Muscle of leg (tissue), 11 donors: ENCODE data around the gene USP36. TPM values are rescaled to one million over a fixed set of nuclear protein-coding genes. Genes with fewer than 3 reads are reported as not detected.
"Not testable (repeated sequence)": the region's sequence is repeated elsewhere in the genome, so short reads cannot be mapped to it uniquely, and the experiment has no call there.

Experiments
- DNase-seq: peaks from one replicate; pipeline ENCODE4 v3.0.0; 2013
- H3K27ac ChIP-seq: one replicate; pipeline ENCODE4 v1.5.1; 2013; ENCODE audit warnings: mild to moderate bottlenecking, low read length, control low read depth
- H3K27me3 ChIP-seq: one replicate; pipeline ENCODE4 v1.6.1; 2013; ENCODE audit warnings: low read length; ENCODE audit not compliant: control insufficient read depth, insufficient read depth
- H3K36me3 ChIP-seq: one replicate; pipeline ENCODE4 v1.6.1; 2013; ENCODE audit warnings: low read length; ENCODE audit not compliant: control insufficient read depth, insufficient read depth
- H3K4me1 ChIP-seq: one replicate; pipeline ENCODE4 v1.6.1; 2013; ENCODE audit warnings: low read length; ENCODE audit not compliant: control insufficient read depth, insufficient read depth
- H3K4me3 ChIP-seq: one replicate; pipeline ENCODE4 v1.5.1; 2013; ENCODE audit warnings: low read length, control low read depth
- H3K9me3 ChIP-seq: replicated peaks from 2 replicates; pipeline ENCODE4 v1.6.1; 2013; ENCODE audit warnings: low read depth, low read length; ENCODE audit not compliant: control insufficient read depth
- WGBS: methylation state at CpG from one replicate; pipeline ENCODE4 v1.1.5; 2013; ENCODE audit warnings: missing lambda C conversion rate; ENCODE audit not compliant: insufficient coverage; 5-methylcytosine and 5-hydroxymethylcytosine counted together
- polyA plus RNA-seq, 8 donors: library from polyadenylated mRNA; unstranded; fragments of 120-200 nt; gene quantifications; one replicate each; pipeline versions ENCODE4 v1.2.1 to v1.2.3, GENCODE V29; 2013; ENCODE audit warnings: inconsistent platforms in 1 of 8, low replicate concordance in 1 of 8; ENCODE audit not compliant: insufficient read length in 8 of 8, insufficient read depth in 1 of 8
- total RNA-seq: library from RNA; stranded (reverse); fragments of 120-200 nt; gene quantifications from one replicate; pipeline ENCODE4 v1.2.4, GENCODE V29; 2013

The USP36 gene
- total and polyA plus RNA-seq, 9 donors, result 17.8 to 36.8 (median 29.8) TPM

DNA sequence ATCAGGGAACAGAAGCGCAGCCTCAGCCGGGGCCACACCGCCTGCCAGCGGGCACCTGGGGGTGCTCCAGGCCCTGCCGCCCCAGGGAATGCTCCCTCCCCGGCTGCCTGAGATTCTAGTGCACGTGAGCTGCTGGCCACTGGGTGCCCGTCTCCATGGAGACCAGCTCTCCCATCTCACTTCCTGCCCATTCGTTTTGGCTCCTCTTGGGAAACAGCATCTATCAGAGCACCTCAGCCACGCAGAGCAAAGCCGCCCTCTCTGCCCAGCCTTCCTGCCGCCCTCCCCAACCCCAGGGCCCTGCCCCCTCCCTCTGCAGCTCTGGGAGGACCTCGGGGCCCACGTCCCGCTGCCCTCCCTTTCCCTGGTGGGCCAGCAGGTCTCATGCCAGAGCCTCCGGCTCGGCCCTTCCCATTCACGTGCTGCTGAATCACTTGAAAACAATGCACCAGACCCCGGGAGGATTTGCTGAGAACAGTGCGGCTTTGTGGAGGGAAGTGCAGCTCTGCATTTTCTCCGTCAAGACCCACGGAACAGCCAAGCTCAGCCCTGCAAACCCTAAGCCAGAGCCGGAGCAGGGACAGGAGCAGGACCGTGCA is 43.0 kb upstream of the USP36 start:
- no peaks in the 10 kb centered on the region for H3K9me3 ChIP-seq
- H3K36me3 ChIP-seq, result peaks cover 9% of the 10 kb centered on the region
- H3K4me3 ChIP-seq, result peak overlapping the region; percentile 16
- DNase-seq, result peak; percentile 97
- 4% methylated on average over 22 of the region's 24 CpGs for WGBS
- peaks cover 89% of the 10 kb centered on the region for H3K4me1 ChIP-seq
- H3K27ac ChIP-seq, result peak overlapping the region; percentile 96
- H3K27me3 ChIP-seq, result no peaks in the 10 kb centered on the region

DNA sequence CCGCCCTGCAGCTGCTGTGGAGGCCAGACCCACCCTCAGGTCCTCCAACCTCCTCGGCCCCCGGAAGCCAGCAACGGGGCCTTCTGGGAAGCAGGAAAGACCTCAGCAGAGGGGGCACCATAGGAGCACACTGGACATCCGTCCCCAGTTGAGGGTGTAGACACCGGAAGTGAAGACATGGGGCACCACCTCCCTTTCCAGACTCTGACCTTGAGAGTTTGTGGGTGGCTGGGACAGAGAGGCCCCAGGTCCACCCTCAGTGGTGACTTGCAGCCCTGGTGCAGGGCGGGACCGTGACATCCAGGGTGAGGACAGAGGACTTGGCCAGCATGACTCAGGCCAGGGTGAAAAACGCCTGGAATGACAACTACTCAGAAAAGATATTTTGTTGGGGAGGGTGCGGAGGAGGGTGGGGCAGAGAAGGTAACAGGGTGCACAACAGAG is 42.5 kb upstream of the USP36 start:
- Histone ChIP-seq H3K36me3 (peaks cover 9% of the 10 kb centered on the region), H3K4me1 (peaks cover 90% of the 10 kb centered on the region), H3K27ac (peak overlapping the region; percentile 96), H3K4me3 (peak overlapping the region; percentile 18), H3K9me3 (no peaks in the 10 kb centered on the region), H3K27me3 (no peaks in the 10 kb centered on the region)
- 20% methylated on average over 8 of the region's 10 CpGs for WGBS
- peak; percentile 93 for DNase-seq

DNA sequence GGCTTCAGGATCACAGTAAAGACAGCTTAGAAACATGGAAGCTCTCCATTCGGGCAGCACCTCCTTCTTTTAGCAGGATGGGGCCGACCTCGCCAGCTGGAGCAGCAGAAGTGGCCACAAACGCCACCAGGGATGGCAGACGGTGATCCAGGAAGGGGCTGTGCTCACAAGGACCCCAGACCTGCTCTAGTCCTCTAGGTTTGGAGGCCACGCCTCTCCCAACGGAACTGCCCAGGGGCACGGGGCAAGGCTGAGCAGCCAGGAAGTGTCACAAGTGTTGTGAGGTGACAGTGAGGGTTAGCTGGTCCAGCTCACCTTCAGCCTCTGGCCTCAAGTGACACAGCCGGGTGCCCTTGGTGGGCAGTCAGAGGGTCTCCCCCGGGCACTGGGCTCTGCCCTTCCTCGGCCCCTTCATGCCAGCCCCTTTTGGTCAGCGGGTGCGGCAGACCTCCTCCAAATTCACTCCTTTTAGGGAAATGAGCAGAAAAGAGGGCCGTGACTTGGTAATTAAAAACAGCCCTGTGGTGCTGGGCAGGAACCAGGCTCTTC is 42.0 kb upstream of the USP36 start:
- H3K4me1 ChIP-seq, result peaks cover 90% of the 10 kb centered on the region
- no peaks in the 10 kb centered on the region for H3K27me3 ChIP-seq
- no peaks in the 10 kb centered on the region for H3K9me3 ChIP-seq
- peak overlapping the region; percentile 96 for H3K27ac ChIP-seq
- H3K4me3 ChIP-seq, result no peak overlapping the region
- 21% methylated on average over 9 of the region's 14 CpGs for WGBS
- DNase-seq, result peak; percentile 63
- peaks cover 7% of the 10 kb centered on the region for H3K36me3 ChIP-seq

DNA sequence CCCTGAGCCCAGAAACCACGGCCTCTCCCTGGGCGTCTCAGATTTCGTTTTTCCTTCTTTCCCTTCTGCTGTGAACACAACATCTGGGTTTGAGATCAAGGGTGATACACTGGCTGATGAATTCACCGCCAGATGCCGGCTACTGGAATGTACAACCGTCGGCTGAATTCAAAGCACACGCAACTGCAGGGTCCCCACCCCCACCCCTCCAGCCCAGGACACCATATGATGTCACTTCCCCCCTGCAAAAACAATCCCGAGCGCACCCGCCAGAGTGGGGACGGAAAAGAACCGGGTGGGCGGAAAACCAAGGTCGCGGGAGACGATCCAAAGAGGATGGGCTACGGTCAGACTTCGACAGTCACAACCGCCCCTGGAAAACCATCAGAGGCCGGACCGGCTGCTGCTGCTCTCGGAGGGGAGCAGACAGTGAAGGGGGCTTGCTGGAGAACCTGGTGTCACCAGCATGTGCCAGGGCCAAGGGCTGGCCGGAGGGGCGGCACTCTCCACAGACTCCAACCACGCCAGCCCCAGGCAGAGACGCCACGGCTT is 39.1 kb upstream of the USP36 start:
- Histone ChIP-seq H3K36me3 (peaks cover 3% of the 10 kb centered on the region), H3K9me3 (no peaks in the 10 kb centered on the region), H3K27ac (peak overlapping the region; percentile 98), H3K27me3 (no peaks in the 10 kb centered on the region), H3K4me1 (peaks cover 86% of the 10 kb centered on the region), H3K4me3 (peak overlapping the region; percentile 9)
- WGBS, result 6% methylated on average over 18 of the region's 28 CpGs
- DNase-seq, result peak; percentile 97

DNA sequence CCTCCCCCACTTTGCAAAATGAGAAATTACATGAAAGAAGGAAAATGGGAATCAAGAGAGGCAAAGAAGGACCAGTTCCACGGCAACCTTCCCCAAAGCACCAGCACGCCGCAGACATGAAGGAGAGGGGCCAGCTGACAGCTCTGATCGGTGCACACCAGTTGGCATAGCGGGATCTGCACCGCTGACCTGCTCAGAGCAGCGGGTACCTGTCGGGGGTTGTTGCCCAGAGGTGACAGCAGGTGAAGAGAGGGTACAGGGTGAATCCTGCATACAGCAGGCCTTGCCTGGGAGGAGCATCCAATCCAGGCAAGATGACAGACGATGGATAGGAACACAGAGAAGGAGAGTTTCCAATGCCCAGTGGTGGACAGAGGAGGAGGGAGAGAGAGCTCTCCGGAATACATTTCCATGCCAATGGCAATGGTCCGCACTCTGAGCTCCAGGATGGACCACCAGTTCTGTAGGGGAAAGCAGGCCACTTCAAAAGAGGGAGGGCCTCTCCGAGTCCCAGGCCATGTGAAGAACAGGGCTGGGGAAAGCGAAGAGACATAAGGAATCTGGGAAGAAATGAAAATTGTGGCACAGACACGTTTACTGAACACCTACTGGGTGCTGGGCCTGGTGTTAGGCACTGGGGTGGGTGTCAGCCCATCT is 38.4 kb upstream of the USP36 start:
- H3K27ac ChIP-seq, result peak overlapping the region; percentile 98
- peaks cover 84% of the 10 kb centered on the region for H3K4me1 ChIP-seq
- no peak overlapping the region for H3K4me3 ChIP-seq
- peaks cover 3% of the 10 kb centered on the region for H3K36me3 ChIP-seq
- DNase-seq, result peak; percentile 62
- H3K27me3 ChIP-seq, result no peaks in the 10 kb centered on the region
- H3K9me3 ChIP-seq, result no peaks in the 10 kb centered on the region
- WGBS, result 43% methylated on average over 9 of the region's 14 CpGs

DNA sequence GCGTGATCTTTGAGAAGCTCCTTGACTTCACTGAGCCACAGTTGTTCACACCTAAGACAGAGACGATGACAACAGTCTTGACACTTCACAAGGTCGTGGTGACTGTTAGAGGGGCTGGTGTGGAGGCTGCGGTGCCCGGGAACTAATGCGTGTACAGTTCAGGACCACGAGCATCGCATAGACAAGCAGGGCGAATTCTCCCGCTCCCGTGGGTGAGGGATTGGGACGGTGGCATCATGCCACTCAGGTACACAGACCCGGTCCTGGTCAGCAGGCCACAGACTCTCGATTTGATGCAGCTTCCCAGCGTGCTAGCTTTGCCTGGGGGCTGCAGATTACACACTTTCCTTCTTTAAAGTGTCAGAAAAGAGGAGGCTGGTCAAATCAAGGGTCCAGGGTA is 37.6 kb upstream of the USP36 start:
- Histone ChIP-seq H3K27ac (peak overlapping the region; percentile 98), H3K4me1 (peaks cover 84% of the 10 kb centered on the region), H3K36me3 (peaks cover 3% of the 10 kb centered on the region), H3K9me3 (no peaks in the 10 kb centered on the region), H3K27me3 (no peaks in the 10 kb centered on the region), H3K4me3 (no peak overlapping the region)
- DNase-seq, result no peak
- WGBS, result 81% methylated on average over 10 of the region's 15 CpGs

DNA sequence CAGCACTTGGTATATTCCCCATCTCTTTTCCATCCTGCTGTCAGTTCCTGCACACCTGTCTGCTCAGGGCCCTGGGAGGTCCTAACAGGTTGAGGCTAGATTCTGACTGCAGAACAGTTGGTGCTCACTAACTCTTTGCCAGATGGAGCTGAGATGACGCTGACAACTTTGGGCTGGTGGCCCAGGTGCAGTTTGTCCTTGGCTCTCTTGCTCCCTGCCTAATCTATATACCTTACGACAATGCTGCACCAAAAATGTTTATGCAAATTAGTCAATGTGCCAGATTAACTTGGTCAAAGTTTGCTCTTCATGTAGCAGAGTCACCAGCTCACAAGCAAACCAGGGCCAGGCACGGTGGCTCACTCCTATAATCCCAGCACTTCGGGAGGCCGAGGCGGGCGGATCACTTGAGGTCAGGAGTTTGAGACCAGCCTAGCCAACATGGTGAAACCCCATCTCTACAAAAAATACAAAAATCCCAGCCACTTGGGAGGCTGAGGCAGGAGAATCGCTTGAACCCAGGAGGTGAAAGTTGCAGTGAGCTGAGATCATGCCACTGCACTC is 36.4 kb upstream of the USP36 start:
- not testable (repeated sequence) for H3K4me3 ChIP-seq, H3K27ac ChIP-seq, H3K27me3 ChIP-seq, H3K9me3 ChIP-seq, DNase-seq
- Histone ChIP-seq H3K4me1 (peaks cover 77% of the 10 kb centered on the region), H3K36me3 (peaks cover 13% of the 10 kb centered on the region)
- WGBS, result 82% methylated on average over 3 of the region's 8 CpGs

DNA sequence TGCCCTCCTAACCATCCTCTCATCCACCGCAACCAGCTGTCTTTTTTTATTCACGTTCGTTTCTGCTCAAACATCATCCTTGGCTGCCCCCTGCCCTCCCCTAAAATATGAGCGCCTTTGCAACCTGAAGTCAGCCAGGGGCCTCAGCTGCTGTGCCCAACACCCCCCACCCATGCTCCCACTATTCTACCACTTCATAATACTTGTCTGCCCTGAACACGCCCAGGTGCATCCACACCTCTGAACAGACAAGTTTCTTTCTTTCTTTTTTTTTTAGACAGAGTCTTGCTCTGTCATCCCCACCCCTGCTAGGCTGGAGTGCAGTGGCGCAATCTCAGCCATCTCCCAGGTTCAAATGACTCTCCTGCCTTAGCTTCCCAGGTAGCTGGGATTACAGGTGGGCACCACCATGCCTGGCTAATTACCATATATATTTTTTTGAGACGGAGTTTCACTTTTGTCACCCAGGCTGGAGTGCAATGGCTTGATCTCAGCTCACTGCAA is 35.5 kb upstream of the USP36 start:
- Histone ChIP-seq H3K27me3 (no peaks in the 10 kb centered on the region), H3K4me1 (peaks cover 68% of the 10 kb centered on the region), H3K4me3 (no peak overlapping the region), H3K27ac (peak overlapping the region; percentile 35), H3K9me3 (no peaks in the 10 kb centered on the region), H3K36me3 (peaks cover 16% of the 10 kb centered on the region)
- DNase-seq, result no peak
- 46% methylated on average over 7 of the region's 7 CpGs for WGBS

DNA sequence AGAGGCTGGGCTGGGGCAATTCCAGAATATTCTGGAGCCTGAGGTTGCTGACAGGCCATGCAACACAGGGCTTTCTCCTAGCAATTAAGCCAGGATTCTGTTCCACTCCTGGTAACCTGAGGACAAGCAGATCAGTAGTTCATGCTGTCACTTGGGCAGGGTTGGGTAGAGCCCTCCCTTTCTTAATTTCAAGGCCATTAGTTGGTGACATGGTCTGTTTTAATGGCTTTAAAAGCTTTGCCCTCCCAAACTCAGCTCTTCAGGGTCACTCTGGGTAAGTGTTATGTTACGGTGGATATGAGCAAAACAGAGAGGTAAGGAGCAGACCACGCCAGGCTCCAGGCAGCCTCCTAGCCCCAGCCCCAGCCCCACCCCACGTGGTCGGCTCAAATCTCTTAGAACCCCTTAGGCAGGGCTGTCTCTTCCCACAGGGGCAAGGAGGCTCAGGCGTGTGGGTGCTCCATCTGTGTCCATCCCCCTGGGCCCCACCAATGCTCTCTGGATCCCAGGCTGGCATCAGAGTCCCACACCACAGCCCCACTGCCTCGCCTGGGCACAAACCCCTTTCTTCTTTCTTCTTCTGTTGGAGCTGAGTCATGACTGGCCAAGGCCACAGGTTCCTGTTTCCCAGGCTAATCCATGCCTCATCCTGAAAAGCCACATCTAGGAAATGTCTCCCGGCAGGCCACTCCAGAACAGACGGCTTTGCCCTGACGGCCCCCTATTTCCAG is 34.9 kb upstream of the USP36 start:
- 52% methylated on average over 9 of the region's 9 CpGs for WGBS
- Histone ChIP-seq H3K27me3 (no peaks in the 10 kb centered on the region), H3K36me3 (peaks cover 21% of the 10 kb centered on the region), H3K27ac (peak overlapping the region; percentile 35), H3K4me1 (peaks cover 62% of the 10 kb centered on the region), H3K9me3 (no peaks in the 10 kb centered on the region), H3K4me3 (no peak overlapping the region)
- DNase-seq, result no peak
